Activated CD8-positive, alpha-beta memory T cell treated with anti-CD3 and anti-CD28 coated beads, Interleukin-2, amount 50 U/mL, for 1 hour (primary cell): ENCODE measurements around the gene SMIM3.

Source experiments
- DNase-seq: peaks from one replicate; pipeline ENCODE4 v3.0.0-alpha.2; 2020; ENCODE audit errors: extremely low read depth

Gene SMIM3

DNA sequence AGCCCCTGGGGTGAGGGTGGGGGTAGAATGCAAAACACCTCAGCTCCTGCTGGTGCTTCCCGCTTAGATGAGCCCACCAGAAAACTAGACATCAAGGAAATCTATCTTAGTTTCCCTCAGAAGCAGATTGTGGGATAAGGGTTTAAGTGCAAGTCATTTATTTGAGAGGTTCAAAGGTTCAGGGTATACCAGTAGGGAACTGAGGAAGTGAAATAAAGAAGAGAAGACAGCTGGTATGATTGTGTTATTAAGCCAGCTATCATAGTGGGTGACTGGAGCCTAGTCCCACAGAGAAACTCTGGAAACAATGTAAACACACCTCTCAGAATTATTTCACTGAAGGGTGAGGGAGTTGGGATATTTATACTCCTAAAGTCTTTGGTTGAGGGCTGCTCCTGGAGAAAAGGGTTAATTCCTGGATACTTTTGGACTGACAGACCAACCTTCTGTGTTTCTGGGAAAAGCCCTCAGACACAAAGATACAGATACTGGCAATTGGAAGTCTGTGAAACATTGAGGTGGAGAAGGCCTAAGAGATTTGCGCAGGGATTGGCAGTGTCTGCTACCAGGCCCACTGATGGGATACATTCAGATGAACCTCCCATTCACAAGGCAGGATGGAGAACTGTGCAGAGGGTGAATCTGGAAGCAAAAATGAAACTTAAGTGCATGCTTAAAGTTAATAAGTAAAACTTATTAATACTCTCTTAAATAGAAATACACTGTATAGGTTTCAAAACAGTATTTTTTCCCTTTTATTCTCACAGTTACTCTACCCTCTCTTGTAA is 13.4 kb upstream of the SMIM3 start:
- no peak for DNase-seq

DNA sequence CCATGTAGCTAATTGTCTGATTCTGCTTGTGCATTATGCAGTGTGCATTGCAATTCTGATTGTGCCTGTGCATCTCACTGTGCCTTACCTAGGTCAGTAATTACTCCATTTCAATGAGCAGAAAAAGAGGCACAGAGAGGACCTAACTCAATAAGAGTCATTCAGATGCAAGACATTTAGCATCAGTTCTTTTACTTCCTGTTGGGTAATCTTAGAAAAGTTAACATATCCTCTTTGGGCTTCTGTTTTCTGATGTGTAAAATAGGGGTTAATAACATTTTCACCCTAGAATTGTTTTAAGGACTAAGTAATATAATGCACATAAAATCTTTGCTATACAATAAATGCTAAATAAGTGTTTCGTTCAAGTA is 12.8 kb upstream of the SMIM3 start:
- DNase-seq = no peak

DNA sequence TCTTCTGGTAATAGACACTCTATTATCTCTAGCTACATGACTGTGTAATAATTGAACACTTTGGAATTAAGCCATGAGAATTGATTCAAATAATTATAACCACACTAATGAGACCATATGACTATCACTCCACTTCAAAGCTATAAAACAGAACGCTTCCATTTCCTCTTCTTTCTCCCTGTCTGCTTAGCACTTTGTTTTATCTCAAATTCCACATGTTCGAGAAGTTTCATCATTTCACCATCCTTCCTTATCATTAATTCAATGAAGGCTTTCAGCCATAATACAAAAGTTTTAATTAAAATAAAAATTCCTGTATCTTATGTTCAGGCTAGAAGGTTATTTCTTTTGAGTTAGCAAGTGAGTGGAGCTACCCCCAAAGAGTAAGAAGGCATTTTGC is 12.3 kb upstream of the SMIM3 start:
- no peak for DNase-seq

DNA sequence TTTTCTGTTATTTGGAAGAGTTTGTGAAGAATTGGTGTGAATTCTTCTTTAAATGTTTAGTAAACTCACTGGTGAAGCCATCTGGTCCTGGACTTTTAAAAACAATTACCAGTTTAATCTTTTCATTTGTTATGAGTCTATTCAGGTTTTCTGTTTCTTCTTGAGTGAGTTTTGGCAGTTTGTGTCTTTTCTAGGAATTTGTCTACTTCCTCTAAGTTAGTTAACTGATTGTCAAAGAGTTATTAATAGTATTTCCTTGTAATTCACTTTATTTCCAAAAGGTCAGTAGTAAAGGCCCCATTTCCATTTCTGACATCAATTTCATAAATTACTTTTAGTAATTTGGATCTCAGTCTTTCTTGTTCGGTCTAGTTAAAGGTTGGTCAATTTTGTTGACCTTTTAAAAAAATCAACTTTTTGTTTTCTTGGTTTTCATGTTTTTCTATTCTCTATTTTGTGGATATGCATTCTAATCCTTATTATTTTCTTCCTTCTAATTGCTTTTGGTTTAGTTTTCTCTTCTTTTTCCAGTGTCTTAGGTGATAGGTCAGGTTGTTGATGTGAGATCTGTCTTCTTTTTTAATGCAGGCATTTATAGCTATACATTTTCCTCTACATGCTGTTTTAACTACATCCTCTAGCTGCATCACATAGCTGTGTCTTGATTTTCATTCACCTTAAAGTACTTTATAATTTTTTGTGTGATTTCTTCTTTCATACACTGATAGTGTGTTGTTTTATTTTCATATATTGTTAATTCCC is 7.3 kb upstream of the SMIM3 start:
- DNase-seq = no peak

DNA sequence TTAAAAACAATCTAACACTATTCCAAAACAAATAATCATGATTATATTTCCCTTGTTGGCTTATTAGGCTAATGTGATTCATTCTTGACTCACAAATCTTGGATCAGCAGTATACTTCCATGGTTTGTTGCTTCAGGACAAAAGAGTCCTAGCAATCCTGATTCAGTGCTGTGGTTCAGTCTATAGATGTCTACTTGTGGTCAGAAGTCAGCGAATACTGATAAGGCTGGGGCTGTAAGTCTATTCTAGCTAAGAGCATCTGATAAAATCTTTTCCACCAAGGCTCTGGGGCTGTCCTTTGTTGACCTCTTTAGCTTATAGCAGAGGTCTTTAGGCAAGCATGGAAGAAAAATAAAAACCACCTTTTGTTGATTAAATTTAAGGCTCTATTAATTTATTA is 4.4 kb upstream of the SMIM3 start:
- no peak for DNase-seq

DNA sequence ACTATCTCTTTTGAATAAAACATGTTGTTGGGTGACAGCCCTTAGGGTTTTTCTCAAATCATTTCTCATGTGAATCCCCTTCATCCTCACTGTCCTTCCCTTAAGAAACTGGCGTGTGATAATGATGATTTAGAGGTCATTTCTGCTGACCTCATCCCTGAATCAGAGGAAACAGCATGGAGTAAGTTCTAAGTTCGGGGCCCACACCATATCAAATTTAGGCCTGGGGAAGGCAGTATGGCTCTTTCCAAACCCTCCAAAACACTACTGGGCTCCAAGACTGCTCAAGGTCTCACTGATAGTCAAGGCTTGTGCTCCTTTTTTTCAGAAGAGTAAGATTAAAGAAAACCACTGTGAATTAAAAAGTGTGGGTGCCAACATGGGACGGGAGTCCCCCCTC is 872 bp upstream of the SMIM3 start:
- no peak for DNase-seq

DNA sequence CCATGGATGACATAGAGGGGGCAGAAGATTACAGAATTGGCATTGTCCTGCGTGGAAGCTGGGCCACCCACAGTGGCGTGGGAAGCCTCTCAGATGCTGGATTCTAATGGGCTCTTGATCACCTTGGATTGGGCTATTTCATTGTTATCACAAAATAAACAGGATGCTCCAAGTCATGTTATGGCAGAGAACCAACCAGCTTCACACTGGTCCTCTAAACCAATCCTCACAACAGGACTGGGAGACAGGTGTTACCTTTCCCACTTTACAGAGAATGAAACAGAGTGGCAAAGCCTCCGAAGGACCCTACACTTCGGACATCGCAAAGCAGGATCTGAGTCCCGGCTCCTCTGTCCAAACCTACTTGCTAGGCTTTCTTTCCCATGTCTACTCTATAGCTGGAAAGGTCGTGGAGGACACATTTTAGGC is 455 bp upstream of the SMIM3 start:
- DNase-seq = no peak

DNA sequence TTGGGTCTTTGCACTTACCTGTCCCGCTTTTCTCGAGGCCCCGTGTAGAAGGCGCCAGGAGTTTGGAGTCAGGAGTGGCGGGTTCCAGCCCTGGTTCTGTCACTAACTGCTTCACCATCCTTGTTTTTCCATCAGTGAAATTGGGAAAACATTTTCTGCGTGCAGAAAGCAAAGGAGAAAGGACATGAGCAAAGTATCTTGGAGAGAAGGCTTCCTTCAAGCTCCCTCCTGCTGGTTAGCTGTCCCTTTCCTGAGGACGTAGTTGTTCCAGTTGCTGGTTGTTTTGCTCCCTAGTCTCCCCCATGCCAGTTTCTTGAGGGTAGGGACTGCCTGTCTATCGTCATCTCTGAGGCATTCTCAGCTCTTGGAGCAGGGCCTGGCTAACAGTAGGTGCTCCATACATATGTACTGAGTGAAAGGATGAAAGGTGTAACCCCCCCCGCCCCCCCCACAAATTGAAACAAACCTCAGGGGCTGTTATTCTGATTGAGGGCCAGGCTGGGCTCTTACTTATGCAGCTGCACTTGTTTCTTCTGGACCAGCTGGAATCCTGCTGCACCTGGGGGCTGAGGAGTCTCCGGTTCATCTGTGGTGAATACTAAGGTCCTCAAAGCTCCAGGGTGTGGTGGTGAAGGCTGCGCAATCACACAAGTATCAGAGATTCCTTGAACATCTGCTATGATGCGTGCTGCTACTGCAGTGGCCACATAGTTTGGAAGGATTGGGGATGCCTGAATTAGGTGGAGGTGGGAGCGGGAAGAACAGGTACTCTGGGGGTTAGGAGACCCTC is 1.0 kb downstream of the SMIM3 start:
- no peak for DNase-seq

DNA sequence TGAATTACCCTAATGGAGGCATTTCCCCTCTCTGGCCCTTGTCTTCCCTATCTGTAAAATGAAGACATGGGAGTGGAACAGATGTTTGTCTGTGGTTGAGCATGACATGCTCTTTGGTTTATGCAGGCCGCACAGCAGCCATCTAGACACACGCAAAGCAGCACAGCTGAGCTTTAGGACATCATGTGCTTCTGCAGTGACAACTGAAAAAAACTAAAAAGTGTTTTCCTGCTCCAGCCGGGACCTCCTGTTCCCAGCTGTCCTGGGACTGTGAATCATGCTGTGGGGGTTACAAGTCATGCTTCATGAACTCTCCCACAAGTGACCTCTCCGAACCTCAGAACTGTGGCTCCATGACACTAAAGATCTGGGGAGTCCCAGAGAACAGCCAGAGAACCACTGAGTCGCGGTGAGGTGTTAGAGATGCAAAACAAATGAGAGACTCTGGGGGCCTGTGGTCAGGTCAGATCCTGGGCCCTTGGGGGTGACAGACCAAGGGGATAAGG is 1.7 kb downstream of the SMIM3 start:
- DNase-seq = no peak

DNA sequence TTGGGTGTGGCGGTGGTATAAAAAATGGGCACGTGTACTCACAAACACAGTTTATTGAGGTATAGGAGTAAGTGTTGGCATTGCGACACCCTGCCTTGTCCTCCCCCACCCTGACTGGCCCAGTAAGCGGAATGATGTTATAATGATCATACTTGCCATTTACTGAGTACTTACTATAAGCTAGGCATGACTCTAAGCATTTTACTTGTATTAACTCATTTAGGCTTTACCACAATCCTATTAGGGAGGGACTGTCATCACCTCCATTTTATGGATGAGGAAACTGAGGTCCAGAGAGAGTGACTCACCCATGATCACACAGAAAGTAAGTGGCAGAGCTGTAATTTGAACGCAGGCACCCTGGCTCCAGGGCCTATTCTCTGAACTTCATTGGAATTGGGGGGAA is 2.3 kb downstream of the SMIM3 start:
- DNase-seq = no peak

DNA sequence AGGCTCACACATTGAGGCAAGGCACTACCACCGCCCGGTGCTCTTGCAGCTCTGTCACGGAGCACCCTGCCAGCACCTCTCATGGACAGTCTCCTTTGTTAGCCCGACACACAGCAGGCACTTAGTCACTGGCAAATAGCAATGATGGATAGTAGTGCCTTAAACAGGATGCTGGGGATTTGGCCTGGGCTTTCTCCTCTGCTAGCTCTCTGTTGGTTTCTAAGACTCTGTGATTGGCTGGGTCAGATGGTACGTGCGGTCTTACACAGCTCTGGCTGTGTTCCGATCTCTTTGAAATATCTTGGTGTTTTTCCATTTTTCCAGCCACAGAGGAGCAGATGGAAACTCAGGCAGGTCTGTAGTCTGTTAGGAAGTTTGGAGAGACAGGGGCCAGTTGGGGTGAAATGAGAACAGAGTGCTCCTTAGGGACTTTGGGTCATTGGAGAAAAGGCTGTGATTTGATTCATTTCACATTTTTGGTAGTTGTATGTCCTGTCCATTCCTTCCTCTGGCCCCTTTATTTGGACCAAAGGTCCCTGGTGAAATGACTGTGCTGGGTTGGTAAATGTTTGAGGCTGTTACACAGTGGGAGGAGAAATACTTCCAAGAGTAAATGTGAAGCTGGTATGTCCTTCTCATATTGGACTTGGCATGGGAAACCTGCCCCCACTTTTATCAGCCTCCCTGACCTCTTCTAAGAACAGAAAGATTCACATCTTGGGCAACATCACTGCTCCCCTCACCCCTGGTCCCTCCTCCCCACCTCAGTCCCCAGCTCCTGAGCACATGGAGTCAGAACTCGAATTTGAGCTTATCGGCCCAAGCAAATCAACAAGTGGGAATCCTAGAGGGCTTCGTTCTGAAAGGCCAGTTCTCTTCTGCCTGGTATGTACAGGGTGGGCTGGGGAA is 3.4 kb downstream of the SMIM3 start:
- no peak for DNase-seq

DNA sequence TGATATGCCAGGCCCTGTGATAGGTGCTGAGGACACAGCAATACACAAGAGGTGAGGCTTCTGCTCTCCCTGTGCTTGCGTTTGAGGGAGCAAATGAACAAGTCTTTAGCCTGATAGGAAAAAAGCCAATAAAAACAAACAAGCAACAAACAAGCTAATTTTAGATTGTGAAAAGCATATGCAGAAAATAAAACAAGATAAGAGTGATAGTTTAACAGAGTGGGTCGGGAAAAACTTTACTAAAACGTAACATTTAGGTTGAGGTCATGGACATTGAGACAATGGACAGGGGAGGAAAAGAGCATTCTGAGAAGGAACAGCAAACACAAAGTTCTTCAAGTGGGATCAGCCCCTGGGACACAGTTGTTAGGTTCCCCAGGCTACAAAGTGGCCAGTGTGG is 4.3 kb downstream of the SMIM3 start:
- no peak for DNase-seq

DNA sequence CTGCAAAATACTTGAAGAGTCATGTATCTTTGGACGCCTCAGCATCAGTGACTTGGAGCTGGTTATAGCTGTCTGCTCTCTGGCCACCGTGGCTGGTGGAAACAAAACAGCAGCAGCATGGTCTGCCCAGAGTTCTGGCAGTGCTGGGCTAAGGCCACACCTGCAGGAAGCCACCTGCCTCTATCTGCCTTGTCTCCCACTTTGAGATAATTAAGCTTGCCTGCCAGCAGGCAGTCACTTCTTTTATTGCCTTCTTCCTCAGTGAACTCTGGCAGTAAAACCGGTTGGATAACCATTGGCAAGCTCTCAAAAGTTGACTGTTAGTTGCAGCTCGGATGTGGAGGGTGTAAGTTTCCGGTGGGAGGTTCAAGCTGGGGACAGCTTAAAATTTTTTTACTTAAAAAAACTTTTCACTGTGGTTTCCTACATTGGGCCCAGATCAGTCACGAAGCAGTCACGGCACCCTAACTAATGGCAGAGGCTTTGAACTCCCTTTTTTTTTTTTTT is 4.9 kb downstream of the SMIM3 start:
- peak; percentile 35 for DNase-seq

DNA sequence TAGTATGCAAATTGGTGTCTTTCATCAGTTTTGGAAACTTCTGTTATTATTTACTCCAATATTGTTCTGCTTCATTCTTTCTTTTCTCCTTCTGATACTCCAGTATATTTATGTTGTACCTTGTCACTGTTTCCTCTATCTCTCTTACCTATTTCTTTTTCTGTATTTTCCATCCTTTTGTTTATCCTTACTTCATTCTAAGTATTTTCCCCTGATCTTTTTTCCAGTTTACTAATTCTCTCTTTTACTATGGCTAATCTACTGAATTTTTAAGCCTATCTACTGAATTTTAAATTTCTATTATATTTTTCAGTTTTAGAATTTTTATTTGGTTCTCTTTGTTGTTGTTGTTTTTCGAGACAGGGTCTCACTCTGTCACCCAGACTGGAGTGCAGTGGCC is 7.4 kb downstream of the SMIM3 start:
- DNase-seq = no peak

DNA sequence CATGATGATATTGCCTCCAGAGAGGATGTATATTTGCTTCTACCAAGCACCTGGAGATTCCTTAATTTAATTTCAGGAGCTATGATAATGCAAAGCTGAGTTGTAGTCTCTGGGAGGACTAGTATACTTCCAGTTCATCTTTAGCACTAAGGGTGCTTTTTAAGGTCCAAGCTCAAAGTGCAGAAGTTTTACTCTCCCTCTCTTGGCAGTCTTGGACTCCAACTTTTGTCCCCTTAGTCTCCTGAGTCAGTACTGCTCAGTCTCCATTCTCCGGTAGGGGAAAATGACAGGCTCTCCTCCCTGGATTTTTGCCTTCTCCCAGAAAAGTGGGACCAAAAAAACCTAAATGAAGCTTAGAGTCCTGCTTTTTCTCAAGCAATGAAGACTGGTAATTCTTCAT is 8.3 kb downstream of the SMIM3 start:
- DNase-seq = no peak

DNA sequence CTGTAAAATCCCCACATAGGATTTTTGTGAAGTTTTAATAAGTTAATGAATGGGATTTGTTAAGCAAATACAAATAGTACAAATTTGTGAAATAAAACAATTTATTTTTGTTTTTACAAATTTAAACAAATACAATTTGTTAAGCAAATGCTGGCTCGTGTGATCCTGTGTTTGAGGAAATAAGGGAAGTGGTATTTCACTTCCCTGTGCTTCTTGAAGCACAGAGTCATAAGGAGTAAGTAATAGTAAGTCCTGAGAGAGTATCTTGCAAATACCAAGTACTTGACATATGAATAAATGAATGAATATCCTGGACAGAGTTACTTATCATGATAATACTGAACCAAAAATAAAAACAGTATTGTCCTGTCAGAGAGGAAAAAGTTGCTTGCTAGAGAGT is 9.1 kb downstream of the SMIM3 start:
- no peak for DNase-seq

DNA sequence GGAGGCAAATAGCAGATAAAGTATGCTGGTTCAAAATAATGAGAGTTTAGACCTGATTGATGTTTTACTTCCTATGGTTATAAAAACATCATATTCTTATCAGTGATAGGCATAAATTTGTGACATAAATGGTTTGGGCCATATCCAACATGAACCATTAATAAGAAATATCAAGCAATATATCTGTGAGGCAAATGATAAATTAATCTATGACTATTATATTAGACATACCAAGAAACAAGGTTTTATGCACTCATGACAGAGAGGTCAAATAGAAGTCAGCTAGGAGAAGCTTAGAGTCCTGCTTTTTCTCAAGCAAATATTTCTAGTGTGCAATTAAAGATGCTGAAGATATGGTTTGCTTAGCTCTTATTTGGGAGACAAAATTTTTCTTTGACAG is 10.4 kb downstream of the SMIM3 start:
- no peak for DNase-seq

DNA sequence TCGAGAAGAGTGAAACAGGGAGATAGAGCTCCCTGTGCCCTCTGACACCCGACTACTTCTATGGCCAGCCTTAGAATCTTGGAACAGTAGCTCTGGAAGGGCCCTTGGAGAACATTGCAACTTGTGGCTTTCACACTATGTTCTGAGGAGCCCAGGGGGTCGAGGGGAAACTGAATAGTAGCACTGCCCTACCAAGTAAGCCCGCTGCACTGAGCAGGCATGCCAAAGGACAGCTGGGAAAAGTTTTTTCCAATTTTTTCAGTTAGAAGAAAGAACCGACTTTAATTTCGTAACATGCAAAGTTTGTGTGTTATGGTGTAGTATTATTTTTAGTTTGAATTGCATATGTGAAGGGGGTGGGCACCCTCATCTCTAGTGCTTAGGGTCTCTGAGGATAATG is 10.9 kb downstream of the SMIM3 start:
- DNase-seq = no peak

DNA sequence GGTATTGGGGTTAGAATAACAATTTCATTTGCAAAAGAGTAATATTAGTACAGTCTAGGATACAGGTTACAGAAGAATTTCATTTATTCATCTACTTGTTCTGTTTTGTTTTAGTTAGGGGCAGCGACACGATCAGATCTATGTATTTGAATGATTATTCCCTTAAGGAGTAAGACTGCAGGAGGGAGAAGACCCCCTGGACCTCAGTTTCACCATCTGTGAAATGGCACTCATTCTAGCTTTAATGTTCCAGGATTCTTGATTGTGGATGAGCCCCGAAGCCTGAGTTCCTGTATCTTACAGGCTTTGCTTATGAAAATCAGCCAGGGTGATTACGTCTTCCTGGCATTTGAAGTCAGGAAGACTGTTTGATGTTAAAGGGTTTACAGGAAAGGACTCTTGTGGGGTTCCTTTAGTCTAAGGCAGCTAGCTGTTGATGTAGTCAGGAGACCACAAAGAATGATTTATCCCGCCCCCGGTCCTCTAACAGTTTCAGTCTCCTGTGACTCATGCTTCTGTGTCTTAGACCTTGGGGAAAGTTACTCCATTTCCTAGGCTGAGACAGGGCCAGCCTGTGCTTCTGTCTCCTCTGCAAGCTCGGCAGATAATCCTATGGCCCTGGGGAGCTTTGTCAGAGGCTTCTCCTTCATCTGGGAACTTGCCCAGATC is 11.5 kb downstream of the SMIM3 start:
- DNase-seq = peak; percentile 40

DNA sequence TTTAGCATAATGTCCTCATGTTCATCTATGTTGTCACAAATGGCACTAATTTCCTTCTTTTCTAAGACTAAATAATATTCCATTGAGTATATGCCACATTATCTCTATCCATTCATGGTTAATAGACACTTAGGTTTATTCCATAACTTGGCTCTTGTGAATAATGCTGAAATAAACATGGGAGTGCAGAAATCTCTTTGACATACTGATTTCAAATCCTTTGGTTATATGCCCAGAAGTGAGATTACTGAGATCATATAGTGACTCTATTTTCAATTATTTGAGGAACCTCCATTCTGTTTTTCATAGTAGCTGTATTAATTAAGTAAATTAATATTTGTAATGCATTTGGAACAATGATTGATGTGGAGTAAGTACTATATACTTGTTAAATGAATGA is 13.0 kb downstream of the SMIM3 start:
- DNase-seq = no peak
